Psoas muscle (tissue), 8 donors: ENCODE results near the gene RSPH3. TPM values are rescaled to one million over a fixed set of nuclear protein-coding genes. Genes with fewer than 3 reads are reported as not detected.

Experiments used
- ATAC-seq, 4 donors: fragments of 200-7000 bp; cut with Tn5 transposase; one replicate each; pipeline ENCODE4 v1.9.1; 2020; ENCODE audit warnings: moderate library complexity in 3 of 4, mild to moderate bottlenecking in 2 of 4
- DNase-seq, 2 donors: peaks; one replicate each; pipeline ENCODE4 v3.0.0-alpha.2; 2020
- H3K27ac ChIP-seq: fragments of 200-600 bp; one replicate; pipeline ENCODE4 v1.8.0; 2022
- H3K27me3 ChIP-seq, 3 donors: fragments of 200-600 bp in 1 of 3; one replicate each; pipeline versions ENCODE4 v1.6.1 to v1.8.0; 2013 to 2022; ENCODE audit warnings: low read length in 2 of 3, mild to moderate bottlenecking in 2 of 3, moderate library complexity in 1 of 3; ENCODE audit not compliant: insufficient read depth in 3 of 3
- H3K36me3 ChIP-seq, 2 donors: fragments of 200-600 bp in 1 of 2; one replicate each; pipeline versions ENCODE4 v1.6.1 to v1.8.0; 2013 to 2022; ENCODE audit warnings: low read depth in 1 of 2, mild to moderate bottlenecking in 1 of 2, moderate library complexity in 1 of 2; ENCODE audit not compliant: insufficient read depth in 1 of 2
- H3K4me1 ChIP-seq: fragments of 200-600 bp; one replicate; pipeline ENCODE4 v1.8.0; 2022
- H3K4me3 ChIP-seq: fragments of 200-600 bp; one replicate; pipeline ENCODE4 v1.8.0; 2022; ENCODE audit warnings: mild to moderate bottlenecking
- H3K9me3 ChIP-seq: fragments of 200-600 bp; one replicate; pipeline ENCODE4 v1.8.0; 2022
- WGBS, 3 donors: extraction: QIAGEN DNeasy Blood & Tissue Kit; methylation state at CpG; one replicate each; pipeline versions ENCODE4 v1.1.6 to v1.1.7; 2013; 5-methylcytosine and 5-hydroxymethylcytosine counted together
- intact Hi-C, 2 donors: fragments of 100-400 bp; cut with DNase I; formaldehyde crosslinking; loops; one replicate each; pipeline versions ENCODE4 v1.11.0 to v1.14.2; 2022
- polyA plus RNA-seq, 3 donors: library from polyadenylated mRNA; stranded (reverse); fragments of 200-250 nt; gene quantifications; one replicate each; pipeline ENCODE4 v1.2.3, GENCODE V29; 2013
- total RNA-seq, 4 donors: library from RNA; stranded (reverse); fragmentation: NEBNext Ultra II Directional in 2 of 4; extraction: Animal tissue kit (Norgen Biotek cat#: 25700) in 2 of 4; gene quantifications; one replicate each; pipeline versions ENCODE4 v1.2.1 to v1.2.4, GENCODE V29; 2021 to 2023
- TF ChIP-seq, protein P1 (sequence below): fragments of 200-600 bp; IDR thresholded peaks from one replicate; pipeline ENCODE4 v1.8.0; 2022; ENCODE audit warnings: antibody characterized with exemption
- donor health status: healthy with polysubstance abuse.
- donor health status: DM: no; HTN: no; CAD: no; lungs with moderate emphysema.
- donor health status: Bipolar disorder and iron deficiency.
- donor health status: healthy.
- donor health status: DM: yes; HTN: yes; CAD: no.
- donor health status: DM: no; HTN: no; CAD: no.
- donor health status: DM: no; HTN: no; CAD: no.
- donor health status: DM: yes; HTN: yes; CAD: no.

RSPH3 gene
- total and polyA plus RNA-seq, 7 donors, result 1.4 to 5.2 (median 2.8) TPM

DNA sequence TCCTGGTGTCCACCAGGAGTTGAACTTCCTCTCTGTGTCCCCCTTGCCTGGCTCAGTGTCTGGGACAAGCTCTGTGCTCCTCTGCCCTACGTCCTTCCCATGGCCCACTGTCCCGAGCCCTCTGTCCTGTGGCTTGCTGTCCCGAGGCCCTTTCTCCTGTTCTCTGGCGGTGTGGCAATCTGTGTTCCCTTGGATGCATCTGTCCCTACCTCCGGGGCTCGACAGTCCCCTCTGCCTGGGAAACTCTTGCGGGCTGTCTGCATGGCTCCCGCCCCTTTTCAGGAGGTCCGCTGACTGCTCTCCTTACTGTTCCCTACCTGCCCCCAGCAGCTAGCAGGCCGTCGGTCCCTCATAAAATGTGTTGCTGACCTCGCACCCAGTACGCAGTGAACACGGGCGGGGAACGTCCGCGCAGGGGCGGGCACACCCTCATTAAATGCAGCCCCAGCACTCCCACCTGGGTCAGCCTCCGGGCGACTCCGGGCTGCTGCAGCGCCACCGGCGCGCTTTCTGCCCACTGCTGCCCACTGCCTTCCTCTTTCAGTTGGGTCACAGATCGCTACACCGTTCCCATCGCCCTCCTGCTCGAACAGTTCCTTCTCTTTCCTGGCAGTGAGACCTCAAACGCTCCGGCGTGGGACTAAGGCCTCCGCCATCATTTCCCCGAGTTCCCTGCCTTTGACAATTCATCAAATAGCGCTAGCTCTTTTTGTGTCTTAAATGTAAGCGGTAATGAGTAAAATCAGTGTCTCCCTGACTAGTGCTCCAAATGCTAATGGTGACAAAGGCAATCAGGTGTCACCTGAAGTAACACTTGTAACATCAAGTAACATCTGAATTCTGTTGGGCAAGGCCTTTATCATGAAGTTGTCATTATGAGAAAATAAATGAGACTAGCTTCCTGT, 60.5 kb downstream of the RSPH3 start:
- ATAC-seq, result peak in 2 of 4 donors; percentile 19 to 40
- WGBS, 3 donors, result 31 to 35% (median 34%) methylated on average over 37 of the region's 37 CpGs
- DNase-seq, result no peak
- no peaks in the 10 kb centered on the region for H3K9me3 ChIP-seq
- no peaks in the 10 kb centered on the region for H3K4me1 ChIP-seq
- intact Hi-C loops, result no loop called here
- peaks cover 0 to 16% (median 9%) of the 10 kb centered on the region in 3 donors for H3K27me3 ChIP-seq
- H3K36me3 ChIP-seq, result no peaks in the 10 kb centered on the region
- peak overlapping the region; percentile 36 for H3K4me3 ChIP-seq
- H3K27ac ChIP-seq, result no peak overlapping the region
- TF ChIP-seq, protein P1, sequence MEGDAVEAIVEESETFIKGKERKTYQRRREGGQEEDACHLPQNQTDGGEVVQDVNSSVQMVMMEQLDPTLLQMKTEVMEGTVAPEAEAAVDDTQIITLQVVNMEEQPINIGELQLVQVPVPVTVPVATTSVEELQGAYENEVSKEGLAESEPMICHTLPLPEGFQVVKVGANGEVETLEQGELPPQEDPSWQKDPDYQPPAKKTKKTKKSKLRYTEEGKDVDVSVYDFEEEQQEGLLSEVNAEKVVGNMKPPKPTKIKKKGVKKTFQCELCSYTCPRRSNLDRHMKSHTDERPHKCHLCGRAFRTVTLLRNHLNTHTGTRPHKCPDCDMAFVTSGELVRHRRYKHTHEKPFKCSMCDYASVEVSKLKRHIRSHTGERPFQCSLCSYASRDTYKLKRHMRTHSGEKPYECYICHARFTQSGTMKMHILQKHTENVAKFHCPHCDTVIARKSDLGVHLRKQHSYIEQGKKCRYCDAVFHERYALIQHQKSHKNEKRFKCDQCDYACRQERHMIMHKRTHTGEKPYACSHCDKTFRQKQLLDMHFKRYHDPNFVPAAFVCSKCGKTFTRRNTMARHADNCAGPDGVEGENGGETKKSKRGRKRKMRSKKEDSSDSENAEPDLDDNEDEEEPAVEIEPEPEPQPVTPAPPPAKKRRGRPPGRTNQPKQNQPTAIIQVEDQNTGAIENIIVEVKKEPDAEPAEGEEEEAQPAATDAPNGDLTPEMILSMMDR, result no peak

DNA sequence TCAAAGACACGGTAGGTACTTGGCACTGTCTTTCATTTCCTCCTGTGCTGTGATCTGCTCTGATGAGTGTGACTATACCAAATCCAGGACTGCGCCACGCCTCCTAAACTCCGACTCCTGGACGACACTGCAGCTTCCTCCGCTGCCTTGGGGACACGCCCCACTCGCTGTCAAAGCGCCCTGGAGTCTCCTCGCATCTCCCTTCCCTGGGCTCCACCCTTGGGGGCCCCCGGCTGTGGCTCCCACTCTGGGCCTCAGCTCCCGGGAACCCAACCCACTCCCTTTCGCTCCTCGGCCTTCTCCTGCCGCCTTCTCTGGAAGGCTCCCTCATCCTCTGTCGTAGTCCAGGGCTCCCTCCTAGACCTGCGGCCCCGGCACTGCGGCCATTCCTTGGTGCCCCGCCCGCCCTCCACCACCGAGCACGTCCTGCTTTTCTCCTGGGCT, 61.2 kb downstream of the RSPH3 start:
- peak in 1 of 4 donors; percentile 24 for ATAC-seq
- 20 to 38% (median 37%) methylated on average over 23 of the region's 23 CpGs for WGBS, 3 donors
- Histone ChIP-seq H3K4me1 (no peaks in the 10 kb centered on the region), H3K36me3 (no peaks in the 10 kb centered on the region), H3K9me3 (no peaks in the 10 kb centered on the region), H3K27me3 (peaks cover 0 to 16% (median 9%) of the 10 kb centered on the region in 3 donors), H3K27ac (no peak overlapping the region), H3K4me3 (peak overlapping the region; percentile 36)
- intact Hi-C loops, result no loop called here
- TF ChIP-seq, protein P1, result no peak
- DNase-seq, result peak in 1 of 2 donors; percentile 32

DNA sequence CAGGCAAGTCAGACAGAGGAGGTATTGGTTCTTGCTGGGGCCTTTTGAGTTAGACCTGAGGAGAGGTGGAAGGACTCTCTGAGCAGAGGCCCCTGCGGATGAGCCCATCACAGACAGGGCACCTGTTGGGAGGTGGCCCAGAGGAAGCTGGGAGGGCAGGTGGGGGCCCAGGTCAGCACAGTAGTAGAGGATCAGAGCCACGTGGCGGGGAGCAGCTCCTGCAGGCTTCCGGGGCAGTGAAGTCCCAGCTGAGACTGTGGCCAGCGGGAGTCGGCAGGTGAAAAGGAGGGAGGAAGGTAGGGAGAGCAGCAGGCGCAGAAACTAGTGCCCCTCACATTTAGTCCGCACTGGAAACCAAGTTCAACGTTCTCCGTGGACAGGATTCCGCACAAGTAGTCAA, 61.8 kb downstream of the RSPH3 start:
- H3K36me3 ChIP-seq, result no peaks in the 10 kb centered on the region
- no peak overlapping the region for H3K27ac ChIP-seq
- no peak for DNase-seq
- peaks cover 0 to 16% (median 9%) of the 10 kb centered on the region in 3 donors for H3K27me3 ChIP-seq
- TF ChIP-seq, protein P1, result no peak
- H3K4me1 ChIP-seq, result no peaks in the 10 kb centered on the region
- no peak for ATAC-seq
- H3K9me3 ChIP-seq, result no peaks in the 10 kb centered on the region
- intact Hi-C loops, result no loop called here
- H3K4me3 ChIP-seq, result no peak overlapping the region
- 82 to 84% (median 82%) methylated on average over 11 of the region's 11 CpGs for WGBS, 3 donors

DNA sequence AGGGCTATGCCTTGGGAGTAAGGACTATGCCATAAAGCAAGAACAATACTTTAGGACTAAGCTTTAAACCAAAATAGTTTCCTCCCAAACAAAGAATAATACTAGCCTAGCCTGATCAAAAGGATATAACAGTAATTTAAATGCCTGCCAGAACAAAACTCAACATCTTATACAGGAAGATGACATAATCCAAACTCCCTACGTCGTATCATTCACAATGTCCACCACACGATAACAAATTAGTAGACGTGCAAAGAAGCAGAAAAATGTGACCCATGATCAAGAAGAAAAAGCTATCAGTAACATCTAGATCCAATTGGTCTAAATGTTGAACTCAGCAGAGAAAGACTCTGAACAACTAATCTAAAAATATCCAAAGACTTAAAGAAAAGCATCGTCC, 65.8 kb downstream of the RSPH3 start:
- H3K9me3 ChIP-seq, result no peaks in the 10 kb centered on the region
- intact Hi-C loops, result no loop called here
- no peaks in the 10 kb centered on the region for H3K36me3 ChIP-seq
- DNase-seq (no peak), ATAC-seq (no peak)
- H3K27me3 ChIP-seq, result no peaks in the 10 kb centered on the region
- 79 to 85% (median 82%) methylated on average over 5 of the region's 5 CpGs for WGBS, 3 donors
- no peak overlapping the region for H3K27ac ChIP-seq
- TF ChIP-seq, protein P1, result no peak
- no peak overlapping the region for H3K4me3 ChIP-seq
- no peaks in the 10 kb centered on the region for H3K4me1 ChIP-seq
